HL-60 (cell line): Measurements from ENCODE around the gene SDCCAG8.

ENCODE experiments used
- CTCF ChIP-seq: IDR thresholded peaks from one replicate; pipeline ENCODE4 v1.5.1; 2011; ENCODE audit warnings: low read length, control low read depth, inconsistent platforms; ENCODE audit not compliant: insufficient read depth
- REST ChIP-seq: IDR thresholded peaks from 2 replicates; pipeline ENCODE4 v1.6.1; 2012; ENCODE audit warnings: low read depth; ENCODE audit not compliant: insufficient replicate concordance

GRCh38 chr1:243483952-243484351 is 228.1 kb downstream of the SDCCAG8 start:
- TF ChIP-seq CTCF: no peak
- TF ChIP-seq REST: no peak
